Tibial artery (tissue), 4 donors: Measurements from ENCODE around the gene MDFI.

ENCODE experiments used
- DNase-seq, 2 donors: peaks; one replicate each; pipeline ENCODE4 v3.0.0-alpha.2; 2019
- H3K27ac ChIP-seq, 2 donors: fragments of 200-600 bp; sonication (generic) in 1 of 2; 1 replicate in 1 of 2; 2 replicates in 1 of 2; pipeline ENCODE4 v1.5.1; 2018 to 2019; ENCODE audit warnings: mild to moderate bottlenecking in 1 of 2
- H3K27me3 ChIP-seq, 2 donors: fragments of 200-600 bp; sonication (generic) in 1 of 2; one replicate each; pipeline versions ENCODE4 v1.5.1 to v1.6.0; 2016 to 2019
- H3K36me3 ChIP-seq, 3 donors: fragments of 200-600 bp; sonication (generic) in 2 of 3; one replicate each; pipeline ENCODE4 v1.5.1; 2016 to 2019; ENCODE audit warnings: mild to moderate bottlenecking in 2 of 3
- H3K4me1 ChIP-seq, 4 donors: fragments of 200-600 bp; sonication (generic) in 2 of 4; 1 replicate in 3 of 4; 2 replicates in 1 of 4; pipeline ENCODE4 v1.5.1; 2016 to 2019
- H3K4me3 ChIP-seq, 2 donors: fragments of 200-600 bp; sonication (generic) in 1 of 2; 1 replicate in 1 of 2; 2 replicates in 1 of 2; pipeline ENCODE4 v1.5.1; 2018 to 2019; ENCODE audit warnings: mild to moderate bottlenecking in 2 of 2
- H3K9me3 ChIP-seq, 3 donors: fragments of 200-600 bp; sonication (generic) in 1 of 3; one replicate each; pipeline ENCODE4 v1.5.1; 2016 to 2019
- CTCF ChIP-seq, 2 experiments: fragments of 200-600 bp in 1 of 2; fragments of 450-650 bp in 1 of 2; IDR thresholded peaks; one replicate each; pipeline ENCODE4 v1.5.1; 2017 to 2019; ENCODE audit warnings: antibody characterized with exemption in 2 of 2, mild to moderate bottlenecking in 1 of 2, moderate library complexity in 1 of 2
- intact Hi-C: fragments of 100-400 bp; cut with DNase I; formaldehyde crosslinking; loops from one replicate; pipeline ENCODE4 v1.15.0; 2023; ENCODE audit warnings: low total_unique reads

MDFI gene

GRCh38 chr6:41650120-41650519 is 11.9 kb downstream of the MDFI start:
- H3K27me3 ChIP-seq = peaks cover 0 to 46% of the 10 kb centered on the region in 2 donors
- no peaks in the 10 kb centered on the region for H3K4me1 ChIP-seq

GRCh38 chr6:41651246-41651961 is 13.1 kb downstream of the MDFI start:
- Histone ChIP-seq H3K9me3 (no peaks in the 10 kb centered on the region), H3K4me3 (no peak overlapping the region), H3K27me3 (peaks cover 0 to 42% of the 10 kb centered on the region in 2 donors), H3K36me3 (peaks cover 0 to 14% (median 0%) of the 10 kb centered on the region in 3 donors), H3K27ac (no peak overlapping the region), H3K4me1 (no peaks in the 10 kb centered on the region)
- intact Hi-C loops = no loop called here
- TF ChIP-seq CTCF (IDR thresholded peaks at IDR 0.05) = no peak
- no peak for DNase-seq

More at GRCh38 chr6:41650120-41650519, 11.9 kb downstream of the MDFI start:
- intact Hi-C loops = no loop called here
- no peak for TF ChIP-seq CTCF (IDR thresholded peaks at IDR 0.05)
- Histone ChIP-seq H3K9me3 (no peaks in the 10 kb centered on the region), H3K4me3 (no peak overlapping the region), H3K36me3 (peaks cover 0 to 14% (median 0%) of the 10 kb centered on the region in 3 donors), H3K27ac (no peak overlapping the region)
- DNase-seq = peak in 1 of 2 donors; percentile 13

- Histone ChIP-seq H3K4me3 (no peak overlapping the region), H3K9me3 (no peaks in the 10 kb centered on the region), H3K27ac (no peak overlapping the region), H3K27me3 (peaks cover 0 to 43% of the 10 kb centered on the region in 2 donors), H3K36me3 (peaks cover 0 to 11% (median 0%) of the 10 kb centered on the region in 3 donors), H3K4me1 (no peaks in the 10 kb centered on the region)
- no peak for DNase-seq
- intact Hi-C loops = no loop called here
- TF ChIP-seq CTCF (IDR thresholded peaks at IDR 0.05) = no peak
Measured at GRCh38 chr6:41651962-41652657, 13.8 kb downstream of the MDFI start.

GRCh38 chr6:41652866-41653652 is 14.8 kb downstream of the MDFI start:
- Histone ChIP-seq H3K36me3 (peaks cover 0 to 8% (median 0%) of the 10 kb centered on the region in 3 donors), H3K4me3 (no peak overlapping the region), H3K27me3 (peaks cover 0 to 45% of the 10 kb centered on the region in 2 donors), H3K4me1 (no peaks in the 10 kb centered on the region), H3K9me3 (no peaks in the 10 kb centered on the region), H3K27ac (no peak overlapping the region)
- TF ChIP-seq CTCF (IDR thresholded peaks at IDR 0.05) = no peak
- intact Hi-C loops = no loop called here
- no peak for DNase-seq

- Histone ChIP-seq H3K4me1 (no peaks in the 10 kb centered on the region), H3K4me3 (no peak overlapping the region), H3K9me3 (no peaks in the 10 kb centered on the region), H3K27me3 (peaks cover 0 to 39% of the 10 kb centered on the region in 2 donors), H3K36me3 (peaks cover 0 to 8% (median 0%) of the 10 kb centered on the region in 3 donors), H3K27ac (no peak overlapping the region)
- intact Hi-C loops = no loop called here
- no peak for TF ChIP-seq CTCF (IDR thresholded peaks at IDR 0.05)
- DNase-seq = no peak
Measured at GRCh38 chr6:41653691-41654090, 15.4 kb downstream of the MDFI start.
